Vagina (tissue), 2 donors: ENCODE data around the gene MCAM. TPM values are rescaled to one million over a fixed set of nuclear protein-coding genes. Genes with fewer than 3 reads are reported as not detected.

ENCODE experiments used
- DNase-seq, 2 donors: peaks; one replicate each; pipeline ENCODE4 v3.0.0-alpha.2; 2017; ENCODE audit errors: extremely low spot score in 2 of 2
- H3K27ac ChIP-seq: fragments of 200-600 bp; sonication (generic); one replicate; pipeline ENCODE4 v1.5.1; 2019
- H3K27me3 ChIP-seq: fragments of 200-600 bp; sonication (generic); one replicate; pipeline ENCODE4 v1.5.1; 2019
- H3K36me3 ChIP-seq, 2 donors: fragments of 200-600 bp; sonication (generic); one replicate each; pipeline ENCODE4 v1.5.1; 2017 to 2019
- H3K4me1 ChIP-seq: fragments of 200-600 bp; sonication (generic); one replicate; pipeline ENCODE4 v1.5.1; 2019
- H3K4me3 ChIP-seq, 2 donors: fragments of 200-600 bp; sonication (generic); 1 replicate in 1 of 2; 2 replicates in 1 of 2; pipeline ENCODE4 v1.5.1; 2016 to 2019
- H3K9me3 ChIP-seq: fragments of 200-600 bp; sonication (generic); one replicate; pipeline ENCODE4 v1.5.1; 2019
- CTCF ChIP-seq, 3 experiments: fragments of 450-650 bp in 2 of 3; fragments of 200-600 bp in 1 of 3; sonication (generic) in 1 of 3; IDR thresholded peaks; one replicate each; pipeline ENCODE4 v1.5.1; 2017 to 2019; ENCODE audit warnings: antibody characterized with exemption in 3 of 3, mild to moderate bottlenecking in 2 of 3, moderate library complexity in 2 of 3
- POLR2A ChIP-seq, 2 donors: fragments of 450-650 bp; IDR thresholded peaks; one replicate each; pipeline ENCODE4 v1.6.1; 2017; ENCODE audit warnings: antibody characterized with exemption in 2 of 2, mild to moderate bottlenecking in 2 of 2, moderate library complexity in 2 of 2
- POLR2AphosphoS5 ChIP-seq, 2 donors: sonication (generic); formaldehyde crosslinking; IDR thresholded peaks; one replicate each; pipeline ENCODE4 v1.9.0; 2017; ENCODE audit warnings: antibody characterized with exemption in 2 of 2, mild to moderate bottlenecking in 2 of 2, low read depth in 1 of 2; ENCODE audit not compliant: insufficient read depth in 1 of 2
- intact Hi-C: fragments of 100-400 bp; cut with DNase I; formaldehyde crosslinking; loops from one replicate; pipeline ENCODE4 v1.15.1; 2023
- microRNA-seq: library from miRNA; unstranded; fragments of <30 nt; microRNA quantifications from one replicate; pipeline ENCODE4, GENCODE V29; 2017; ENCODE audit warnings: borderline number of aligned reads, borderline replicate concordance
- small RNA-seq: library from RNA; depleted of rRNA; stranded (forward); fragments of <200 nt; gene quantifications from one replicate; pipeline ENCODE3, GENCODE V24; 2016
- total RNA-seq: library from RNA; depleted of rRNA; stranded (reverse); fragments of >200 nt; gene quantifications from one replicate; pipeline ENCODE4 v1.2.3, GENCODE V29; 2016

Gene MCAM
- total RNA-seq, 1 donor from 2014 or later = 295 TPM

DNA sequence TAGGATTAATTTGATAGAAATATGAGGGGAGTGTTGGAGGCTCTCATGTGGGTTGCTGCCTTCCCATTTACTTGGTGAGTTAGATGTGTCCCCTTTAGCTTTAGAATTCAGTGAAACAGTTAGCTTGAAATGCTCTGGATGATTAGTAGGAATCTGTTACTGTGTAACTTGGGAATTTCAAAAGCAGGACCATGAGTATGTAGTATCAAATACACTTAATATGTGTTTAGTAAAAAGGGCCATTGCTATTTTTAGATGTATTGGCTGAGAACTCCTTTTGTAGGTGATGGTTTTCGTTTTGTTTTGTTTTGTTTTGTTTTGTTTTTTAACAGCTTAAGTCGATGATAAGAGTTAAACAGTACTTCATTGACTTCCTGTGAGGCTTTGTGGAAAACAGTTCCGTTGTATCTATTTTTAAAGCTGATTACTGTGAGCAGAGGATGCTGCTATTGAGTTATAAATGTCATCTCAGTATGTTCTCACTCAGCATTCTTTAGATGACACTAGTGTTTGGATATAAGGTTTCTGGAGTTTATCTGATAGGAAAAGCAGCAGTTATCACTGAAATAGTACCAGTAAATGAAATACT is 53.5 kb downstream of the MCAM start:
- Histone ChIP-seq H3K36me3 (no peaks in the 10 kb centered on the region), H3K9me3 (no peaks in the 10 kb centered on the region), H3K27me3 (no peaks in the 10 kb centered on the region), H3K4me1 (peaks cover 19% of the 10 kb centered on the region), H3K4me3 (no peak overlapping the region), H3K27ac (no peak overlapping the region)
- intact Hi-C loops = loop anchor here (2.0 kb wide), 1 partner anchor 47 kb away; no protein-coding TSS in a partner anchor
- TF ChIP-seq POLR2A (IDR thresholded peaks at IDR 0.05) = no peak
- no peak for TF ChIP-seq CTCF (IDR thresholded peaks at IDR 0.05)
- no peak for TF ChIP-seq POLR2AphosphoS5 (IDR thresholded peaks at IDR 0.05; ENCODE audit: insufficient read depth in 1 of 2, low read depth in 1 of 2)
- DNase-seq = no peak

GRCh38 chr11:119262668-119263351 is 54.1 kb downstream of the MCAM start:
- no peak for DNase-seq
- no peaks in the 10 kb centered on the region for H3K36me3 ChIP-seq
- H3K4me3 ChIP-seq = no peak overlapping the region
- no peaks in the 10 kb centered on the region for H3K9me3 ChIP-seq
- no peak for TF ChIP-seq POLR2A (IDR thresholded peaks at IDR 0.05)
- no peak for TF ChIP-seq POLR2AphosphoS5 (IDR thresholded peaks at IDR 0.05; ENCODE audit: insufficient read depth in 1 of 2, low read depth in 1 of 2)
- TF ChIP-seq CTCF (IDR thresholded peaks at IDR 0.05) = no peak
- H3K27me3 ChIP-seq = no peaks in the 10 kb centered on the region
- peaks cover 19% of the 10 kb centered on the region for H3K4me1 ChIP-seq
- intact Hi-C loops = loop anchor here (2.0 kb wide), 1 partner anchor 46 kb away; no protein-coding TSS in a partner anchor
- H3K27ac ChIP-seq = no peak overlapping the region

DNA sequence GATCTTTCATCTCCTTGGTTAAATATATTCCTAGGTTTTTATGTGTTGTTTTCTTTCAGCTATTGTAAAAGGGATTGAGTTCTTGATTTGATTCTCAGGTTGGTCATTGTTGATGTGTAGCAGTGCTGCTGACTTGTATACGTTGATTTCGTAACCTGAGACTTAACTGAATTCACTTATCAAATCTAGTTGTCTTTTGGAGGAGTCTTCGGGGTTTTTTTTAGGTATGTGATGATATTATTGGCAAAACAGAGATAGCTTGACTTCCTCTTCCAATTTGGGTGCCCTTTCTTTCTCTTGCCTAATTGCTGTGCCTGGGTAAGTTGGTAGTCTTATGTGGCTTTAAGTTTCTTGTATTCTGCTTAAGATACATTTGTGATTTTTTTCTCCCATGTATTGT is 57.9 kb downstream of the MCAM start:
- no peaks in the 10 kb centered on the region for H3K36me3 ChIP-seq
- intact Hi-C loops = no loop called here
- no peak overlapping the region for H3K27ac ChIP-seq
- H3K4me3 ChIP-seq = no peak overlapping the region
- H3K27me3 ChIP-seq = no peaks in the 10 kb centered on the region
- peaks cover 19% of the 10 kb centered on the region for H3K4me1 ChIP-seq
- TF ChIP-seq POLR2AphosphoS5 (IDR thresholded peaks at IDR 0.05; ENCODE audit: insufficient read depth in 1 of 2, low read depth in 1 of 2) = no peak
- TF ChIP-seq CTCF (IDR thresholded peaks at IDR 0.05) = no peak
- no peak for TF ChIP-seq POLR2A (IDR thresholded peaks at IDR 0.05)
- no peaks in the 10 kb centered on the region for H3K9me3 ChIP-seq
- DNase-seq = no peak

Small RNA genes within 50 kb of the gene (microRNA-seq; reads per million reads assigned to microRNA genes)
- not detected for gene MIR6756

Small RNA genes within 50 kb of the gene (small RNA-seq; reads per million reads assigned to genes)
- gene RF01225 (not detected), gene RNU6-262P (not detected)

Other genes with a start within 250 kb of the MCAM start
- 56.0 TPM for gene VPS11, start 249.3 kb downstream of the MCAM start, total RNA-seq
- 13.5 TPM for gene HMBS, start 232.2 kb downstream of the MCAM start, total RNA-seq
- gene DPAGT1, start 215.3 kb downstream of the MCAM start, total RNA-seq = 18.2 TPM
- 7.1 TPM for gene C2CD2L, start 209.8 kb downstream of the MCAM start, total RNA-seq
- 22.1 TPM for gene HINFP, start 195.6 kb downstream of the MCAM start, total RNA-seq
- 3.2 TPM for gene ABCG4, start 168.1 kb downstream of the MCAM start, total RNA-seq
- gene NLRX1, start 148.4 kb downstream of the MCAM start, total RNA-seq = 15.5 TPM
- gene NHERF4, start 131.7 kb downstream of the MCAM start, total RNA-seq = 0.25 TPM
- gene CBL, start 110.8 kb downstream of the MCAM start, total RNA-seq = 15.5 TPM
- 19.6 TPM for gene RNF26, start 17.4 kb upstream of the MCAM start, total RNA-seq
- 32.2 TPM for gene C1QTNF5, start 23.8 kb upstream of the MCAM start, total RNA-seq
- gene MFRP, start 29.6 kb upstream of the MCAM start, total RNA-seq = not detected
- gene USP2, start 64.6 kb upstream of the MCAM start, total RNA-seq = 2.5 TPM
- 48.9 TPM for gene THY1, start 106.0 kb upstream of the MCAM start, total RNA-seq